ENCODE results near the gene IL17C. TPM values are rescaled to one million over a fixed set of nuclear protein-coding genes. Genes with fewer than 3 reads are reported as not detected.

The IL17C gene
- total and polyA plus RNA-seq, 2 experiments from 2014 or later, result 0.57 TPM; not detected in 1

GRCh38 chr16:88614818-88615580 lies 23.4 kb upstream of the IL17C start:
- Histone ChIP-seq H3K27ac (no peak overlapping the region), H3K36me3 (replicated peaks; ENCODE audit: insufficient read depth, low read depth) (no peaks in the 10 kb centered on the region), H2AFZ (no peak overlapping the region), H3K4me1 (ENCODE audit: insufficient read depth) (peaks cover 14% of the 10 kb centered on the region), H3K79me2 (peaks cover 8% of the 10 kb centered on the region), H3K9me2 (replicated peaks; ENCODE audit: insufficient read depth) (no peaks in the 10 kb centered on the region), H3K27me3 (no peaks in the 10 kb centered on the region), H3K4me3 (no peak overlapping the region), H3K4me2 (no peak overlapping the region), H4K20me1 (ENCODE audit: insufficient read depth, poor library complexity, severe bottlenecking) (peaks cover 9% of the 10 kb centered on the region), H3K9me3 (ENCODE audit: low read depth) (no peaks in the 10 kb centered on the region)
- 100% methylated on average over 4 of the region's 19 CpGs for WGBS (ENCODE audit: low lambda C conversion rate, missing lambda C conversion rate)
- DNase-seq (ENCODE audit: low spot score), result no peak
- TF ChIP-seq EZH2 (IDR thresholded peaks at IDR 0.05; ENCODE audit: borderline replicate concordance) (no peak), EZH2phosphoT487 (IDR thresholded peaks at IDR 0.05; ENCODE audit: low read depth, severe bottlenecking, unreplicated experiment) (no peak), CTCF (IDR thresholded peaks at IDR 0.05; ENCODE audit: poor library complexity) (no peak)

- peak; percentile 65 for DNase-seq (ENCODE audit: low spot score)
- H3K9me3 ChIP-seq (ENCODE audit: low read depth), result no peaks in the 10 kb centered on the region
- peaks cover 14% of the 10 kb centered on the region for H3K4me1 ChIP-seq (ENCODE audit: insufficient read depth)
- TF ChIP-seq CTCF (IDR thresholded peaks at IDR 0.05; ENCODE audit: poor library complexity) (no peak), EZH2 (IDR thresholded peaks at IDR 0.05; ENCODE audit: borderline replicate concordance) (no peak), EZH2phosphoT487 (IDR thresholded peaks at IDR 0.05; ENCODE audit: low read depth, severe bottlenecking, unreplicated experiment) (no peak)
- no peak overlapping the region for H2AFZ ChIP-seq
- no peaks in the 10 kb centered on the region for H3K36me3 ChIP-seq (replicated peaks; ENCODE audit: insufficient read depth, low read depth)
- H3K79me2 ChIP-seq, result peaks cover 16% of the 10 kb centered on the region
- H3K27ac ChIP-seq, result peak overlapping the region; percentile 79
- H3K27me3 ChIP-seq, result no peaks in the 10 kb centered on the region
- no peak overlapping the region for H3K4me3 ChIP-seq
- no peak overlapping the region for H3K4me2 ChIP-seq
- WGBS (ENCODE audit: low lambda C conversion rate, missing lambda C conversion rate), result 83% methylated on average over 13 of the region's 13 CpGs
- no peaks in the 10 kb centered on the region for H3K9me2 ChIP-seq (replicated peaks; ENCODE audit: insufficient read depth)
- H4K20me1 ChIP-seq (ENCODE audit: insufficient read depth, poor library complexity, severe bottlenecking), result peaks cover 9% of the 10 kb centered on the region
These were observed 22.1 kb upstream of the IL17C start for GRCh38 chr16:88616320-88616719.

GRCh38 chr16:88616736-88617135 lies 21.6 kb upstream of the IL17C start:
- DNase-seq (ENCODE audit: low spot score), result no peak
- Histone ChIP-seq H3K27me3 (no peaks in the 10 kb centered on the region), H3K27ac (peak overlapping the region; percentile 79), H3K79me2 (peaks cover 16% of the 10 kb centered on the region), H3K4me1 (ENCODE audit: insufficient read depth) (peaks cover 14% of the 10 kb centered on the region), H3K9me3 (ENCODE audit: low read depth) (no peaks in the 10 kb centered on the region), H3K36me3 (replicated peaks; ENCODE audit: insufficient read depth, low read depth) (no peaks in the 10 kb centered on the region), H3K4me3 (no peak overlapping the region), H3K9me2 (replicated peaks; ENCODE audit: insufficient read depth) (no peaks in the 10 kb centered on the region), H2AFZ (no peak overlapping the region), H3K4me2 (no peak overlapping the region), H4K20me1 (ENCODE audit: insufficient read depth, poor library complexity, severe bottlenecking) (peaks cover 9% of the 10 kb centered on the region)
- TF ChIP-seq EZH2phosphoT487 (IDR thresholded peaks at IDR 0.05; ENCODE audit: low read depth, severe bottlenecking, unreplicated experiment) (no peak), EZH2 (IDR thresholded peaks at IDR 0.05; ENCODE audit: borderline replicate concordance) (no peak), CTCF (IDR thresholded peaks at IDR 0.05; ENCODE audit: poor library complexity) (no peak)
- 86% methylated on average over 12 of the region's 12 CpGs for WGBS (ENCODE audit: low lambda C conversion rate, missing lambda C conversion rate)
